ENCODE measurements around the gene ACD. TPM values are rescaled to one million over a fixed set of nuclear protein-coding genes. Genes with fewer than 3 reads are reported as not detected.
A peak's percentile ranks its signal among the peaks of the same experiment; 100 is the strongest.
"Not testable (repeated sequence)": the region's sequence is repeated elsewhere in the genome, so short reads cannot be mapped to it uniquely, and the experiment has no call there.

Gene ACD
- total RNA-seq: 1 to 10 TPM; 8.8 to 9.7 TPM
- long read RNA-seq, transcript ACD-214 (12 exons, 2,065 nt): major isoform, 5 of 6 reads
- long read RNA-seq, partial matches to known transcripts: 1 of 6 reads
- long read RNA-seq, other reads (novel, unspliced or antisense): 0 of 6 reads

DNA sequence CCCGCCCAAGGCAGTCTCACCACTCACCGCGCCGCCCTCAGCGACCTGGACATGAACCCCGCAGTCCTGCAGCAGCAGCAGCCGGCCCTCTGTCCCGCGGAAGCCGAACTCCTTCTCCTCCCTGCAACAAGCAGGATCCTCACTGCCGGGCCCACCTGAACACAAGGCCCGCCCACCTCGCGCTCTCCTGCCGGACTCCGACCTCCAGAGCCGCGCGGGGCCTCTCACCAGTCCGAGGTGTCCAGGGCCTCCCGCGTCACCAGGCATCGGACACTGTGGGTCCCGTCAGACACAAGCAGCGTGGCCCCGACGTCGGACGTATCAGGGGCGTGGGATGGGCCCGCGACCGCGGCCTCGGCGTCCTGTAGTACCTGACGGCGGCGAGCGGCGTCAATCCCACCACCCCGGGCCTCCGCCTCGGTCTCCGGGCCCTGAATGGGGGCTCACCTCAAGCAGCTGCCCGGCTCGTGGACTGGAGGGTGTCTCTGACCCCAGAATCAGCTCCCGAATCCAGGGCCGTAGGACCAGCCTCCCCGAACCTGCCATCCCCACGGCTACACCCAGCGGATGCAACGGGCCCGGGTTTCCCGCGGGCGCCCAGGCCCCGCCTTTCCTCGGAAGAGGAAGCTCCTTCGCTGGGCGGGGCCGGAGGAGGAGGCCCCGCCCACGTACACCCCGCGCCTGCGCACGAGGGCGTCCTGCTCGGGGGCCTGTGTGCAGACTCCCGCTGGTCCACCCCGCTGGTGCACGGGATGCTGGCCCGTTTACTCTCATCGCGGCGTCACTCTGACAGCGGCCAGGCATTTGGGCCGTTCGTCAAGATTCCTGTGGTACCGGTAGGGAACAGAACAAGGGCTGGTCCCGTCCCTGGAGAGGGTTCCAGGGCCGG lies at the start of gene ACD:
TSS of gene ACD (minus strand) at position 586 of the 889 bp plus-strand sequence. CDS start at position 546, 40 bp downstream.
- peak; percentile 88 to 90 for DNase-seq
- intact Hi-C loops (cut with DNase I, micrococcal nuclease): loop anchor here in 1 of 2 donors (10.0 kb wide), 1 partner anchor 95 kb away; the partner anchor contains the start of gene CTCF
- peak; percentile 88 for ATAC-seq

DNA sequence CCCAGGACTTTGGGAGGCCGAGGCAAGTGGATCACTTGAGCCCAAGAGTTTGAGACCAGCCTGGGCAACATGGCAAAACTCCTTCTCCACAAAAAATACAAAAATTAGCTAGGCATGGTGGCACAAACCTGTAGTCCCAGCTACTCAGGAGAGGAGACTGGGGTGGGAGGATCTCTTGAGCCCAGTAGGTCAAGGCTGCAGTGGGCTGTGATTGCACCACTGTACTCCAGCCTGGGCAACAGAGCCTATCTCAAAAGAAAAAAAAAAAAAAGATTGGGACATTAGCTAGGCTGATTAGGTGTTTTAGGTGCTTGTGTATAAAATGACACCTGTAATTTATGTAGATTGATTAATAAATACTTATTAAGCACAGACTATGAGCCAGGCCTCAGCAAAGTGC lies 49.0 kb upstream of the ACD start:
- DNase-seq (no peak), ATAC-seq (no peak)
- intact Hi-C loops (cut with DNase I, micrococcal nuclease): no loop called here

DNA sequence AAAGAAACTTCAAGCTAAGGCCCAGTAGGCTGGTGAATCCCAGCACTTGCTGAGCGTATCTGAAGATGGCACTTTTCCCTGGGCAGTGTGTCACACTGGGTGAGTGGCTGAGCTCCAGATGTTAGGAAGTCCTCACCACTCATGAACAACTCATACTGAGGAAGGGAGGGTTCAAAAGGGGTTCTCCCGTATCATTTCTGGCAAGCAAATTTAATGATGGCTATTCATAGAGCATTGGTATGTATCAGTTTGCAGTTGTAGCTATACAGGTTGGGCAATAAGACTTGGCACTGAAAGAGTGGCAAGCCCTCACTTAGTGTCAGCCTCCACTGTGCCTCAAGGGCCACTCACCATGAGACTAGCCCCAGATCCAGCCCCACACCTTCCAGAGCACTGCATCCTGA lies 48.3 kb upstream of the ACD start:
- DNase-seq (no peak), ATAC-seq (no peak)
- intact Hi-C loops (cut with DNase I, micrococcal nuclease): no loop called here

DNA sequence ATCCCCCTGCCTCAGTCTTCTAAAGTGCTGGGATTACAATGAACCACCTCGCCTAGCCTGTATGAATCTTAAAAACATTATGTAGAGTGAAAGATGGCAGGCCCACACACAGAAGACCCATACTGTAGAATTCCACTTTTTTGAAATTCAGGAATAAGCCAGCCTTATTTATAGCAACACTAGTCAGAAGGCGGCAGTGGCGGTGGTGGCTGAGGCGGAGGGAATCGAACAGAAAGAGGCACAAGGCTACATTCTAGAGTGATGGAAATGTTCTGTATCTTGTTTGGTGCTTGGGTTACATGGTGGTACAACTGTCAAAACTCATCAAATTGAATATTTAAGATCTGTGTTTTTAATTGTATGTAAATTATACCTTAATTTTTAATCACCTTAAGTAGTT lies 47.7 kb upstream of the ACD start:
- DNase-seq: no peak
- no peak for ATAC-seq
- intact Hi-C loops (cut with DNase I, micrococcal nuclease): no loop called here

DNA sequence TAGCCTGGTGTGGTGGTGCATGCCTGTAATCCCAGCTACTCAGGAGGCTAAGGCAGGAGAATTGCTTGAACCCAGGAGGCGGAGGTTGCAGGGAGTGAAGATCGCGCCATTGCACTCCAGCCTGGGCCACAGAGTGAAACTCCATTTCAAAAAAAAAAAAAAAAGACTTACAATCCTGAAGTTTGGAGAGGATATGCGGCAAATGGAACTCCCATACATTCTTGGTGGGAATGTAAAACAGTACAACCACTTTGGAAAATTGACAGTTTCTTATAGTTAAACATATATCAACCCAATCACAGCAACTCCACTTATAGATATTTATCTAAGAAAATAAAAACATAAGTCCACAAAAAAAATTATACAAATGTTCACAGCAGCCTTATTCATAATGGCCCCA lies 47.1 kb upstream of the ACD start:
- no peak for DNase-seq
- ATAC-seq: no peak
- intact Hi-C loops (cut with DNase I, micrococcal nuclease): no loop called here

DNA sequence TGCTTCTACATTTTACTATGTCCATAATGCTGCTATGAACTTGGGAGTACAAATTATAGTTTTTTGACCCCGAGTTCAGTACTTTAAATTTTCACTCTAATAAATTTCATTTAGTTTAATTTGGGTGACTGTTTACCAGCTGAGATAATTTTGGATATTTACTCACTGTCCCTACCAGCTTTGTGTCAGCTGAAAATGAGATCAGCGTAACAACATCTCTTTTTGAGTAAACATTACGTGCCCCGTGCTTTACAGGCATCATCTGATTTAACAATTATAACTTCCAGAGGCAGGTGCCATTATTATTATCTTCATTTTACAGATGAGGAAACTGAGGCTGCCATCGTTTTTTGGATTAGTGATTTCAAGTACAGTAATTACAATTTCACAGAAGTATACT lies 44.0 kb upstream of the ACD start:
- no peak for ATAC-seq
- DNase-seq: no peak
- intact Hi-C loops (cut with DNase I, micrococcal nuclease): no loop called here

DNA sequence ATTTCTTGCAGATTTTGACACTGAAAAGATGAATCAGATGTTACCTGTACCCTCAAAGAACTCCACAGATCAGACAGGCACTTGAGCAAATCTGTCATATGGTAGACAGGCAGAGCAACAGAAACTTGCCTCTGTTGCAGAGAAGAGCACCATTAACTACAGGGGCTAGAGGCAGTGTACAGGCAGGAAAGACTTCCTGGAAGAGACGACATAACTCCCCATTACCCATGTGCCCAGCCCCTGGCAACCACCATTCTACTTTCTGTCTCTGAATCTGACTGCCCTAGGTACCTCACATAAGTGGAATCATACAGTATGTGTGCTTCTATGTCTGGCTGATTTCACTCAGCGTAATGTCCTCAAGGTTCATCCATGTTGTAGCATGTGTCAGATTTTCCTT lies 43.6 kb upstream of the ACD start:
- intact Hi-C loops (cut with DNase I, micrococcal nuclease): no loop called here
- ATAC-seq (no peak), DNase-seq (no peak)

DNA sequence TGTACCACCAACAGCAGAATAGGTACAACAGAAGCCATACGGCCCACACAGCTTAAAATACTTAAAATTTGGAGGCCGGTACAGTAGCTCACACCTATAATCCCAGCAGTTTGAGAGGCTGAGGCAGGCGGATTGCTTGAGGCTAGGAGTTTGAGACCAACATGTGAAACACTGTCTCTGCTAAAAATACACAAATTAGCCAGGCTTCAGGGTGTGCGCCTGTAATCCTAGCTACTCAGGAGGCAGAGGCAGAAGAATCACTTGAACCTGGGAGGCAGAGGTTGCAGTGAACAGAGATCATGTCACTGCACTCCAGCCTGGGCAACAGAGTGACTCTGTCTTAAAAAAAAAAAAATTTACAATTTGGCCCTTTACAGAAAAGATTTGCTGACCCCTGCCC lies 42.1 kb upstream of the ACD start:
- no peak for DNase-seq
- intact Hi-C loops (cut with DNase I, micrococcal nuclease): no loop called here
- ATAC-seq: no peak

DNA sequence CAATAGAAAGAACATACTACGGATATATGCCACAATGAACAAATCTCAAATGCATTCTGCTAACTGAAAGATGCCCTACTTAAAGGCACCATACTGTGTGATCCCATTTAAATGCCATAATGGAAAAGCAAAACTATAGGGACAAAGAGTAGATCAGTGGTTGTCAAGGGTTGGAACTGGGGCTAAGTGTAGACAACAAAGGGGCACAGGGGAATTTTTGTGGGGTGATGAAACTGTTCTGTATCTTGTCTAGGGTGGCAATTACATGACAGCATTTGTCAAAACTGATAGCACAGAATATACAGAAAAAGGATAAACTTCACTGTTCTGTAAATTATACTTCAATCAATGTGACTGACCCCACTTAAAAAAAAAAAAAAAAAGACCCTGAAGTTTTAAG lies 41.4 kb upstream of the ACD start:
- intact Hi-C loops (cut with DNase I, micrococcal nuclease): no loop called here
- DNase-seq (no peak), ATAC-seq (no peak)

DNA sequence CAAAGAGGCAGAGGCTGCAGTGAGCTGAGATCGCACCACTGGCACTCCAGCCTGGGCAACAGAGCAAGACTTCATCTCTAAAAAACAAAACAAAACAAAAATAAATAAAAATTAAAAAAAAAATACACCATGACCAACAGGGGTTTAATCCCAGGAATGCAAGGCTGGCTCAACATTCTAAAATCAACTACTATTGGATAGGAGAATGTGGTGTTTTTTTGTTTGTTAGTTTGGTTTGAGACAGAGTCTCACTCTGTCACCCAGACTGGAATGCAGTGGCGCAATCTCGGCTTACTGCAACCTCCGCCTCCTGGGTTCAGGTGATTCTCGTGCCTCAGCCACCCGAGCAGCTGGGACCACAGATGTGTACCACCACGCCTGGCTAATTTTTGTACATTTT lies 39.2 kb upstream of the ACD start:
- no peak for DNase-seq
- no peak for ATAC-seq
- intact Hi-C loops (cut with DNase I, micrococcal nuclease): no loop called here

DNA sequence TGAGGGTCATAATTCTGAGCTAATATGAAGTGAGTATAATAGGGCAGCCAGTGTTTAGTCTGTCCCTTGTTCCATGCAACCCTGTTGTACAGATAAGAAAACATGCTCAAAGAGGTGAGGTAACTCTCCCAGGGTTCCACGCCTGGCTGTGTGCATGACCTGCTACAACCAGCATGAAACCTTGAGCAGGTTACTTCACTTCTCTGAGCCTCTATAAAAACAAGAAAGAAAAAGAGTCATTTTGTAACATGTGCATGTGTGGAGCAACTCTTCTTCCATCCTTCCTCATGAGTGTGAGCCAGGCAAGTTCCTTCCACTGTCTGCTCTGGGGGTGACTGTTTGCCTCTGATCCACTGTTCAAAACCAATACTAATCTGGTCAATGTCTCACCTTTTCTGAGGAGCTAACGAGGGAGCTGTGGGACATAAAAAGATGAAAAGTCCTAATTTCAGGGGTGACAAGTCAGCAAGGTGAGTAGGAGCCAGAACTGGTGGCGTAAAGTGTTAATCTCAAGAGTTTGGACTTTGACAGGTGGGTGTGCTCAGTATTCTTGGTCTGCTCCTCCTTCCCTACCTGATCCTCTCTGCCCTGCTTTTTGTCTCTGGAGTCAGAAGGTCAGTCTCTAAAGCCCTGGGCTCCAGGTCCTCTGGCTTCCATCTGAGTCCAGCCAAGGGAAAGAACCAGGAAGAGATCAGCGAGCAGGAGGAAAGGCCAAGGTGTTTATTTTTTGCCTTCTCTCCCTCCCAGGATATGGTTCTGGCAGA lies 37.5 kb upstream of the ACD start:
- no peak for DNase-seq
- peak; percentile 97 for ATAC-seq

DNA sequence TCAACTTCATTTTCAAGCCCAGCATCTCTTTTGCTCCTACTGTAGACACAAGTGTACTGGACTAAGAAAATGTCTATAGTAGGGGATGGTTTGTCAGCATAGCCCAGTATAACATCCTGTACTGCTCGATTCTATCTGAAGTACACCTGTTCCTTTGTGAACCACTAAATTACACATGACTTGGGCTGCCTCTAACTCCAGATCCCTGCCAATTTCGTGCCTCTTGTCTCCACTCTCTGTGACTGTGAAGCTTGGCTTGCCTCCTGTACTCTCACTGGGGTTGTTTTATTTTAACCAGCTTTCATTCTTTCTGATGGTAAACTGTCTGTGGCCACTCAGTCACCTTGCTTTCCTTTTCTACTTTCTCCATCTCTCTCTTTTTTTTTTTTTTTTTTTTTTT lies 34.6 kb upstream of the ACD start:
- no peak for ATAC-seq
- no peak for DNase-seq
- intact Hi-C loops (cut with DNase I, micrococcal nuclease): no loop called here

More for the DNA sequence above, 37.5 kb upstream of the ACD start:
- intact Hi-C loops (cut with DNase I, micrococcal nuclease): no loop called here

DNA sequence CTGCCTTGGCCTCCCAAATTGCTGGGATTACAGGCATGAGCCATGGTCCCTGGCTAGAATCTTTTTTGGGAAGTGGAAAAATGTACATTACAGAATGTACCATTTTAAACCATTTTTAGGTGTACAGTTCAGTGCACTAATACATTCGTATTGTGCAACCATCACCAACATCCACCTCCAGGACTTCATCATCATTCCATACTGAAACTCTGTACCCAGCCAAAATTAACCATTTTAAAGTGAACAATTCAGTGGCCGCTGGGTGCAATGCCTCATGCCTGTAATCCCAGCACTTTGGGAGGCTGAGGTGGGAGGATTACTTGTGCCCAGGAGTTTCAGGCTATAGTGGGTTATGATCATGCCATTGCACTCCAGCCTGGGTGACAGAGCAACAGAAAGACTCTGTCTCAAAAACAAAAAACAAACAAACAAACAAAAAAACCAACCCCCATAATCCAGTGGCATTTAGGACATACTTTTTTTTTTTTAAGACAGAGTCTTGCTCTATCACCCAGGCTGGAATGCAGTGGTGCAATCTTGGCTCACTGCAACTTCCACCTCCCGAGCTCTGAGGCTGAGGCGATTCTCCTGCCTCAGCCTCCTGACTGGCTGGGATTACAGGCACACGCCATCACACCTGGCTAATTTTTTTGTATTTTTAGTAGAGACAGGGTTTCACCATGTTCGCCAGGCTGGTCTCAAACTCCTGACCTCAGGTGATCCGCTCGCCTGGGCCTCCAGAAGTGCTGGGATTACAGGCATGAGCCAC lies 33.6 kb upstream of the ACD start:
- intact Hi-C loops (cut with DNase I, micrococcal nuclease); DNase-seq; ATAC-seq: not testable (repeated sequence)

DNA sequence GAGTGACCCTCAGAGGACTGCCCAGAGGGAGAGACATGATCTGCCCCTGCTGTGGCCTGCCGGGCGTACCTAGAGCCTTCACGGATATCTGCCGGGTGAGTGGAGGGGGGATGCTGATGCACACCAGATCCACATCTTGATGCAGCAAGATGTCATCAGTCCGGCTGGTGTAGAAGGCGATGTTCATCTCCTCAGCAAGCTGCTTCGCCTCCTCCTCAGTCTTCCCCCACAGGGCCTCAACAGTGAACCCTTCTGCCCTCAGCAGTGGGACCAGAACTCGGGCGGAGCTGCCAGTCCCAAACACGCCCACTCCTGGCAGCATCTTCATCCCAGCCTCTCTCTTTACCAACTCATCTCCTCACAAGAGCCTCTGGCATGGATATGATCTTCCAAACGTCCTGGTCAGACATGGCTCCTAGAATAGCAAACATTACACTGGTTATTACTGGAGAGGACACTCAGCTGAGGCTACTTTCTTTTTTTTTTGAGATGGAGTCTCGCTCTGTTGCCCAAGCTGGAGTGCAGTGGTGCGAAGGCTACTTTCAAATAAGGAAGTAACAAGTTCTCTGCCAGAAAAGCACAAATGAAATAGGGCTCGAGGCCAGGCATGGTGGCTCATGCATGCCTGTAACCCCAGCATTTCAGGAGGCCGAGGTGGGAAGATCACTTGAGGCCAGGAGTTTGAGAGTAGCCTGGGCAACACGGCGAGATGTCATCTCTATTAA lies 25.5 kb upstream of the ACD start:
- intact Hi-C loops (cut with DNase I, micrococcal nuclease): no loop called here
- DNase-seq (no peak), ATAC-seq (no peak)

DNA sequence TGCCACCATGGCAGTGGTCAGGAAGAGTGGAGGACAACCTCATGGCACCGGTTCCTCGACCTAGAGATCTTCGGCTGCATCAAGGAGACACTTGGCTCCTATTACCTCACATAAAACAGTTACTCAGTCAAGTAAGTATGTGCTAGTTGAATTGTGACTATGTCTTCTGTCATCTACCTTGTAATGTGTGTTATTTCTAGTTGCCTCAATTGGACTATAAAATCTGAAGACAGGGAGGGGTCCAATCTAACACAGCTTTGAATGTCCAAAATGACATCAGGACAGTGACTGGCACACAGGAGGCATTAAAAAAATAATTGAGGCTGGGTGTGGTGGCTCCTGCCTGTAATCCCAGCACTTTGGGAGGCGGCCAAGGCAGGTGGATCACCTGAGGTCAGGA lies 23.7 kb upstream of the ACD start:
- ATAC-seq (peak; percentile 76), DNase-seq (no peak)
- intact Hi-C loops (cut with DNase I, micrococcal nuclease): no loop called here

DNA sequence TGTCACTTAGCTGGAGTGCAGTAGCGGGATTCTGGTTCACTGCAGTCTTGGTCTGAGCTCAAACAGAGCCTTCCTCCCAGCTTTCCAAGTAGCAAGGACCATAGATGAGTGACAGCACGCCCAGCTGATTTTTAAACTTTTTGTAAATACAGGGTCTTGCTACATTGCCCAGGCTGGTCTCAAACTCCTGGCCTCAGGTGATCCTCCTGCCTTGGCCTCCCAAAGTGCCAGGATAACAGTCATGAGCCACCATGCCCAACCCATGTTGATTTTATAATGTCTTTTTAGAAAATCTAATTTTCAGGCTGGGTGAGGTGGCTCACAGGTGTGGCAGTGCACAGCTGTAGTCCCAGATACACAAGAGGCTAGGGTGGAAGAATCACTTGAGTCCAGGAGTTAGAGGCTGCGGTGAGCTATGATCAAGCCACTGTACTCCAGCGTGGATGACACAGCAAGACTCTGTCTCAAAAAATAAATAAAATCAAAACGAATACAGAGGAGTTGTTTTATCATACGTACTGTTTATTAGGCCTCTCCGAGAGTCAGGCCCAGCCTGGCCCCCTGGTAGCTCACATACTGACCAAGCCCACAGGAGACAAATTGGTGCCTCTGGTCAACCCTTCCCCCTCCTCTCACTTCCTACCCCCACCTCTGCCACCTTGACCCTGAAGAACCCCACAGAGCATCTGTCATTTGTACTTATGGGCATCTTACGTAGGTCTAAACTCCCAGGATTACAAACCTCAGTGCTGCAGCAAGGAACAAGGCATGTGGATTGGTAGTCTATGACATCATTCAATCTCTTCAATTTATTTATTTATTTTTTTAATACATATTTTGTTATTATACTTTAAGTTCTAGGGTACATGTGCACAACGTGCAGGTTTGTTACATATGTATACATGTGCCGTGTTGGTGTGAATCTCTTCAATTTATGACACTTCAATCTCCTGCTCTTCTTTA lies 20.2 kb upstream of the ACD start:
- intact Hi-C loops (cut with DNase I, micrococcal nuclease): loop anchor here in 1 of 2 donors (10.0 kb wide), 1 partner anchor 125 kb away; the partner anchor contains the start of genes RANBP10 and TSNAXIP1
- ATAC-seq: no peak
- no peak for DNase-seq

DNA sequence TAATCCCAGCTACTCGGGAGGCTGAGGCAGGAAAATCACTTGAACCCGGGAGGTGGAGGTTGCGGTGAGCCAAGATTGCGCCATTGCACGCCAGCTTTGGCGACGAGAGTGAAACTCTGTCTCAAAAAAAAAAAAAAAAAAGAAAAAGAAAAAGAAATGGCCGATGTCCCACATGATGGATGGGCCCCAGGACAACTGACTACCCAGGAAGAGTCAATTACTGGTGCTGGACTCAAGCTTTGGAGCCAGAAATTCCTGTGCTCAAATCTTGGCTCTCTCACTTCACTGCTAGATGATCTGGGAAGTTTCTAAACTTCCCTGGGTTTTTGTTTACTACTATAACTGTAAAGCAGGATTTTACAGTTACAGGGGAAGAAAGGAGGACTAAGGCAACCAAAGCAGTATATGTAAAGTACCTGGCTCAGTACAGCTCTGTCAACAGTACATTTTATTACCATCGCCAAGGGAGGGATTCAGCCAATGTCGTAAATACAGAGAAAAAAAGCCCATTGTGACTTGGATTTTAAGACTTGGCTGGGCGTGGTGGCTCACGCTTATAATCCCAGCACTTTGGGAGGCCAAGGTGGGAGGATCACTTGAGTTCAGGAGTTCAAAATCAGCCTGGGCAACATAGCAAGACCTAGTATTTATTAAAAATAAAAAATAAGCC lies 18.4 kb upstream of the ACD start:
- intact Hi-C loops (cut with DNase I, micrococcal nuclease): loop anchor here in 1 of 2 donors (10.0 kb wide), 1 partner anchor 126 kb away; the partner anchor contains the start of genes RANBP10 and TSNAXIP1
- ATAC-seq (peak; percentile 78), DNase-seq (peak in 1 of 2 donors; percentile 56)

Data from left colon (tissue), 2 donors.